HepG2 (cell line): Measurements from ENCODE around the gene C6orf132. TPM values are rescaled to one million over a fixed set of nuclear protein-coding genes. Genes with fewer than 3 reads are reported as not detected.

Experiments used
- BCL6 ChIP-seq: IDR thresholded peaks from 2 replicates; pipeline ENCODE4 v1.6.1; 2016; ENCODE audit warnings: missing genetic modification reagents, missing compliant biosample characterization
- CHD4 ChIP-seq: fragments of 200-600 bp; sonication (generic); IDR thresholded peaks from 2 replicates; pipeline ENCODE4 v1.7.0; 2017; ENCODE audit warnings: mild to moderate bottlenecking, low read length, borderline replicate concordance
- EED ChIP-seq: sonication (generic); formaldehyde crosslinking; IDR thresholded peaks from 2 replicates; pipeline ENCODE4 v1.5.0; 2020; ENCODE audit warnings: mild to moderate bottlenecking, missing genetic modification reagents
- GLMP ChIP-seq: sonication (generic); formaldehyde crosslinking; IDR thresholded peaks from 2 replicates; pipeline ENCODE4 v1.9.0; 2021; ENCODE audit warnings: missing genetic modification reagents, mild to moderate bottlenecking, borderline replicate concordance
- HMGXB4 ChIP-seq, 2 experiments: sonication (generic) in 1 of 2; formaldehyde crosslinking in 1 of 2; IDR thresholded peaks; 2 replicates each; pipeline versions ENCODE4 v1.4.0 to v1.6.1; 2018 to 2020; ENCODE audit warnings: missing genetic modification reagents in 2 of 2, borderline replicate concordance in 1 of 2, low read depth in 1 of 2, mild to moderate bottlenecking in 1 of 2, missing biosample characterization in 1 of 2
- SALL1 ChIP-seq: sonication (generic); formaldehyde crosslinking; IDR thresholded peaks from 2 replicates; pipeline ENCODE4 v1.8.0; 2022; ENCODE audit warnings: mild to moderate bottlenecking, missing genetic modification reagents
- TCF7 ChIP-seq: sonication (generic); IDR thresholded peaks from 2 replicates; pipeline ENCODE4 v1.6.1; 2016; ENCODE audit warnings: antibody characterized with exemption, low read depth
- ZBTB25 ChIP-seq: IDR thresholded peaks from 2 replicates; pipeline ENCODE4 v1.6.1; 2018; ENCODE audit warnings: missing genetic modification reagents
- ZFP36L2 ChIP-seq: sonication (generic); formaldehyde crosslinking; IDR thresholded peaks from 2 replicates; pipeline ENCODE4 v1.4.0; 2020; ENCODE audit warnings: missing genetic modification reagents
- ZNF136 ChIP-seq: sonication (generic); formaldehyde crosslinking; IDR thresholded peaks from 2 replicates; pipeline ENCODE4 v1.8.1; 2022; ENCODE audit warnings: low read depth, mild to moderate bottlenecking, moderate library complexity, missing genetic modification reagents
- ZNF20 ChIP-seq: sonication (generic); formaldehyde crosslinking; IDR thresholded peaks from 2 replicates; pipeline ENCODE4 v1.4.0; 2020; ENCODE audit warnings: mild to moderate bottlenecking, moderate library complexity, missing genetic modification reagents
- ZNF556 ChIP-seq: sonication (generic); formaldehyde crosslinking; IDR thresholded peaks from 2 replicates; pipeline ENCODE4 v1.4.0; 2020; ENCODE audit warnings: mild to moderate bottlenecking, missing genetic modification reagents, borderline replicate concordance
- polyA plus RNA-seq, 8 experiments: library from polyadenylated mRNA; depleted of rRNA in 3 of 8; stranded (reverse) in 7 of 8; unstranded in 1 of 8; fragments of >200 nt; fragmentation: Illumina TruSeq in 4 of 8; extraction: Trizol in 4 of 8; gene quantifications; 2 replicates each; pipeline versions ENCODE4 v1.2.1 to v1.2.3, GENCODE V29; 2011 to 2016; ENCODE audit warnings: low read depth in 4 of 8, missing spikeins in 1 of 8, mixed read lengths in 1 of 8; ENCODE audit not compliant: insufficient read depth in 1 of 8
- total RNA-seq, 5 experiments: library from RNA; depleted of rRNA; stranded (reverse); fragments of >200 nt; fragmentation: Illumina TruSeq; extraction: Trizol; gene quantifications; 2 replicates each; pipeline ENCODE4 v1.2.3, GENCODE V29; 2016; ENCODE audit warnings: low read depth in 1 of 5
- TF ChIP-seq, protein P1 (sequence below): sonication (generic); formaldehyde crosslinking; IDR thresholded peaks from 2 replicates; pipeline ENCODE4 v1.4.0; 2020; ENCODE audit warnings: missing genetic modification reagents, borderline replicate concordance
- TF ChIP-seq, protein P2 (sequence below): sonication (generic); formaldehyde crosslinking; IDR thresholded peaks from 2 replicates; pipeline ENCODE4 v1.4.0; 2020; ENCODE audit warnings: mild to moderate bottlenecking, missing genetic modification reagents
- TF ChIP-seq, protein P3 (sequence below): sonication (generic); formaldehyde crosslinking; IDR thresholded peaks from 2 replicates; pipeline ENCODE4 v1.4.0; 2020; ENCODE audit warnings: missing genetic modification reagents, borderline replicate concordance

The C6orf132 gene
- total and polyA plus RNA-seq, 2 of the 13 experiments (the other 11 are each of a cell fraction or from before 2014, with no cell fraction given), result 0.78 to 3.0 TPM

GRCh38 chr6:42075159-42075838 is 67.1 kb downstream of the C6orf132 start (continued):
- TF ChIP-seq, protein P1, sequence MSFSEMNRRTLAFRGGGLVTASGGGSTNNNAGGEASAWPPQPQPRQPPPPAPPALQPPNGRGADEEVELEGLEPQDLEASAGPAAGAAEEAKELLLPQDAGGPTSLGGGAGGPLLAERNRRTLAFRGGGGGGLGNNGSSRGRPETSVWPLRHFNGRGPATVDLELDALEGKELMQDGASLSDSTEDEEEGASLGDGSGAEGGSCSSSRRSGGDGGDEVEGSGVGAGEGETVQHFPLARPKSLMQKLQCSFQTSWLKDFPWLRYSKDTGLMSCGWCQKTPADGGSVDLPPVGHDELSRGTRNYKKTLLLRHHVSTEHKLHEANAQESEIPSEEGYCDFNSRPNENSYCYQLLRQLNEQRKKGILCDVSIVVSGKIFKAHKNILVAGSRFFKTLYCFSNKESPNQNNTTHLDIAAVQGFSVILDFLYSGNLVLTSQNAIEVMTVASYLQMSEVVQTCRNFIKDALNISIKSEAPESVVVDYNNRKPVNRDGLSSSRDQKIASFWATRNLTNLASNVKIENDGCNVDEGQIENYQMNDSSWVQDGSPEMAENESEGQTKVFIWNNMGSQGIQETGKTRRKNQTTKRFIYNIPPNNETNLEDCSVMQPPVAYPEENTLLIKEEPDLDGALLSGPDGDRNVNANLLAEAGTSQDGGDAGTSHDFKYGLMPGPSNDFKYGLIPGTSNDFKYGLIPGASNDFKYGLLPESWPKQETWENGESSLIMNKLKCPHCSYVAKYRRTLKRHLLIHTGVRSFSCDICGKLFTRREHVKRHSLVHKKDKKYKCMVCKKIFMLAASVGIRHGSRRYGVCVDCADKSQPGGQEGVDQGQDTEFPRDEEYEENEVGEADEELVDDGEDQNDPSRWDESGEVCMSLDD, result no peak
- no peak for TF ChIP-seq BCL6
- 0 out of 2 replicates have a peak, but pooled peaks have one; percentile 38 for TF ChIP-seq SALL1 (CRISPR knock-in tag)
- TF ChIP-seq, protein P2, sequence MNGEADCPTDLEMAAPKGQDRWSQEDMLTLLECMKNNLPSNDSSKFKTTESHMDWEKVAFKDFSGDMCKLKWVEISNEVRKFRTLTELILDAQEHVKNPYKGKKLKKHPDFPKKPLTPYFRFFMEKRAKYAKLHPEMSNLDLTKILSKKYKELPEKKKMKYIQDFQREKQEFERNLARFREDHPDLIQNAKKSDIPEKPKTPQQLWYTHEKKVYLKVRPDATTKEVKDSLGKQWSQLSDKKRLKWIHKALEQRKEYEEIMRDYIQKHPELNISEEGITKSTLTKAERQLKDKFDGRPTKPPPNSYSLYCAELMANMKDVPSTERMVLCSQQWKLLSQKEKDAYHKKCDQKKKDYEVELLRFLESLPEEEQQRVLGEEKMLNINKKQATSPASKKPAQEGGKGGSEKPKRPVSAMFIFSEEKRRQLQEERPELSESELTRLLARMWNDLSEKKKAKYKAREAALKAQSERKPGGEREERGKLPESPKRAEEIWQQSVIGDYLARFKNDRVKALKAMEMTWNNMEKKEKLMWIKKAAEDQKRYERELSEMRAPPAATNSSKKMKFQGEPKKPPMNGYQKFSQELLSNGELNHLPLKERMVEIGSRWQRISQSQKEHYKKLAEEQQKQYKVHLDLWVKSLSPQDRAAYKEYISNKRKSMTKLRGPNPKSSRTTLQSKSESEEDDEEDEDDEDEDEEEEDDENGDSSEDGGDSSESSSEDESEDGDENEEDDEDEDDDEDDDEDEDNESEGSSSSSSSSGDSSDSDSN, result no peak
- peak in 1 of 2 experiments; percentile 52; a peak in 1 of 4 replicates for TF ChIP-seq HMGXB4 (CRISPR knock-in tag; IDR thresholded peaks at IDR 0.05; ENCODE audit: borderline replicate concordance in 1 of 2, low read depth in 1 of 2)
- TF ChIP-seq ZNF136, result no peak
- TF ChIP-seq, protein P3, sequence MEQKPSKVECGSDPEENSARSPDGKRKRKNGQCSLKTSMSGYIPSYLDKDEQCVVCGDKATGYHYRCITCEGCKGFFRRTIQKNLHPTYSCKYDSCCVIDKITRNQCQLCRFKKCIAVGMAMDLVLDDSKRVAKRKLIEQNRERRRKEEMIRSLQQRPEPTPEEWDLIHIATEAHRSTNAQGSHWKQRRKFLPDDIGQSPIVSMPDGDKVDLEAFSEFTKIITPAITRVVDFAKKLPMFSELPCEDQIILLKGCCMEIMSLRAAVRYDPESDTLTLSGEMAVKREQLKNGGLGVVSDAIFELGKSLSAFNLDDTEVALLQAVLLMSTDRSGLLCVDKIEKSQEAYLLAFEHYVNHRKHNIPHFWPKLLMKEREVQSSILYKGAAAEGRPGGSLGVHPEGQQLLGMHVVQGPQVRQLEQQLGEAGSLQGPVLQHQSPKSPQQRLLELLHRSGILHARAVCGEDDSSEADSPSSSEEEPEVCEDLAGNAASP (CRISPR knock-in tag), result peak; percentile 61; the same call in 1 of the 2 replicates
- no peak for TF ChIP-seq TCF7
- TF ChIP-seq ZNF556 (CRISPR knock-in tag), result no peak
- 0 out of 2 replicates have a peak, but pooled peaks have one; percentile 49 for TF ChIP-seq EED (CRISPR knock-in tag)
- TF ChIP-seq CHD4, result no peak
- no peak for TF ChIP-seq ZNF20 (CRISPR knock-in tag)
- 0 out of 2 replicates have a peak, but pooled peaks have one; percentile 54 for TF ChIP-seq ZBTB25 (CRISPR knock-in tag)
- TF ChIP-seq GLMP (CRISPR knock-in tag), result no peak
- no peak for TF ChIP-seq ZFP36L2 (CRISPR knock-in tag)
